CD14-positive monocyte (primary cell): ENCODE measurements around the gene MAX. TPM values are rescaled to one million over a fixed set of nuclear protein-coding genes. Genes with fewer than 3 reads are reported as not detected.

Experiments
- DNase-seq, 3 donors: peaks; one replicate each; pipeline ENCODE4 v3.0.0-alpha.2; 2011 to 2022
- H2AFZ ChIP-seq: 2 replicates; pipeline ENCODE4 v1.6.0; 2012; ENCODE audit warnings: mild to moderate bottlenecking, low read depth, low read length, inconsistent platforms; ENCODE audit not compliant: insufficient read depth, poor library complexity, severe bottlenecking
- H3K27ac ChIP-seq, 2 donors: 1 replicate in 1 of 2; 2 replicates in 1 of 2; pipeline ENCODE4 v1.5.1; 2012 to 2013; ENCODE audit warnings: low read length in 2 of 2, control low read depth in 1 of 2, inconsistent platforms in 1 of 2, low read depth in 1 of 2, mild to moderate bottlenecking in 1 of 2
- H3K27me3 ChIP-seq, 2 donors: one replicate each; pipeline versions ENCODE4 v1.6.0 to v1.6.1; 2011 to 2013; ENCODE audit warnings: low read length in 2 of 2; ENCODE audit not compliant: control insufficient read depth in 2 of 2, insufficient read depth in 2 of 2
- H3K36me3 ChIP-seq, 2 donors: replicated peaks in 1 of 2; 1 replicate in 1 of 2; 2 replicates in 1 of 2; pipeline versions ENCODE4 v1.5.1 to v1.6.1; 2012 to 2013; ENCODE audit warnings: low read length in 2 of 2, control low read depth in 1 of 2, inconsistent platforms in 1 of 2, mild to moderate bottlenecking in 1 of 2; ENCODE audit not compliant: insufficient read depth in 2 of 2, control insufficient read depth in 1 of 2
- H3K4me1 ChIP-seq, 2 donors: 1 replicate in 1 of 2; 2 replicates in 1 of 2; pipeline versions ENCODE4 v1.5.1 to v1.6.1; 2012 to 2013; ENCODE audit warnings: low read length in 2 of 2, control low read depth in 1 of 2, inconsistent platforms in 1 of 2, mild to moderate bottlenecking in 1 of 2, moderate library complexity in 1 of 2; ENCODE audit not compliant: insufficient read depth in 2 of 2, control insufficient read depth in 1 of 2
- H3K4me2 ChIP-seq: replicated peaks from 2 replicates; pipeline ENCODE3; 2012; ENCODE audit warnings: low read length, moderate library complexity, mild to moderate bottlenecking; ENCODE audit not compliant: poor library complexity, severe bottlenecking; ENCODE audit errors: extremely low read depth
- H3K4me3 ChIP-seq, 3 experiments: fragments of 200-600 bp in 1 of 3; sonication (generic) in 1 of 3; replicated peaks in 1 of 3; 1 replicate in 2 of 3; 2 replicates in 1 of 3; pipeline ENCODE4 v1.5.1; 2011 to 2013; ENCODE audit warnings: low read length in 3 of 3, mild to moderate bottlenecking in 3 of 3, control low read depth in 2 of 3, low read depth in 2 of 3, inconsistent platforms in 1 of 3, moderate library complexity in 1 of 3
- H3K79me2 ChIP-seq: 2 replicates; pipeline ENCODE4 v1.6.0; 2012; ENCODE audit warnings: mild to moderate bottlenecking, control low read depth, inconsistent platforms, low read length, moderate library complexity; ENCODE audit not compliant: insufficient read depth
- H3K9ac ChIP-seq: 2 replicates; pipeline ENCODE4 v1.6.0; 2017; ENCODE audit warnings: low read length, mild to moderate bottlenecking; ENCODE audit not compliant: insufficient read depth, poor library complexity, severe bottlenecking
- H3K9me3 ChIP-seq, 2 donors: replicated peaks in 1 of 2; 1 replicate in 1 of 2; 2 replicates in 1 of 2; pipeline versions ENCODE4 v1.5.1 to v1.6.1; 2012 to 2013; ENCODE audit warnings: low read length in 2 of 2, control low read depth in 1 of 2; ENCODE audit not compliant: control insufficient read depth in 1 of 2, insufficient read depth in 1 of 2
- H4K20me1 ChIP-seq: 2 replicates; pipeline ENCODE4 v1.6.0; 2012; ENCODE audit warnings: mild to moderate bottlenecking, low read length, control low read depth, moderate library complexity; ENCODE audit not compliant: insufficient read depth
- H3K27ac Mint-ChIP-seq, 7 donors: one replicate each; pipeline ENCODE4 v1.8.0; 2020; ENCODE audit warnings: mild to moderate bottlenecking in 7 of 7, mixed read lengths in 7 of 7, moderate library complexity in 6 of 7, inconsistent platforms in 2 of 7
- H3K27me3 Mint-ChIP-seq, 3 donors: one replicate each; pipeline ENCODE4 v1.8.0; 2021 to 2022; ENCODE audit warnings: low read depth in 3 of 3, mild to moderate bottlenecking in 3 of 3, mixed read lengths in 3 of 3, moderate library complexity in 3 of 3, inconsistent platforms in 1 of 3
- H3K36me3 Mint-ChIP-seq, 2 donors: one replicate each; pipeline ENCODE4 v1.8.0; 2020; ENCODE audit warnings: mixed read lengths in 2 of 2, inconsistent platforms in 1 of 2, mild to moderate bottlenecking in 1 of 2
- H3K4me1 Mint-ChIP-seq: one replicate; pipeline ENCODE4 v1.8.0; 2020; ENCODE audit warnings: mild to moderate bottlenecking, mixed read lengths
- H3K4me3 Mint-ChIP-seq, 2 donors: one replicate each; pipeline ENCODE4 v1.8.0; 2020; ENCODE audit warnings: mild to moderate bottlenecking in 2 of 2, mixed read lengths in 2 of 2, moderate library complexity in 1 of 2
- H3K9me3 Mint-ChIP-seq, 7 donors: one replicate each; pipeline ENCODE4 v1.8.0; 2020 to 2022; ENCODE audit warnings: mixed read lengths in 7 of 7, mild to moderate bottlenecking in 6 of 7, moderate library complexity in 6 of 7, inconsistent platforms in 2 of 7
- CTCF ChIP-seq: fragments of 200-600 bp; IDR thresholded peaks from one replicate; pipeline ENCODE4 v1.8.0; 2022; ENCODE audit warnings: antibody characterized with exemption, mild to moderate bottlenecking
- WGBS: methylation state at CpG from one replicate; pipeline ENCODE4 v1.1.5; 2013; ENCODE audit warnings: missing lambda C conversion rate; ENCODE audit not compliant: insufficient coverage; 5-methylcytosine and 5-hydroxymethylcytosine counted together
- intact Hi-C, 2 donors: fragments of 100-400 bp; cut with micrococcal nuclease; formaldehyde crosslinking; loops; one replicate each; pipeline versions ENCODE4 v1.15.0 to v1.15.1; 2023
- polyA plus RNA-seq, 3 donors: library from polyadenylated mRNA; depleted of rRNA in 1 of 3; unstranded in 2 of 3; stranded (reverse) in 1 of 3; fragments of 300-500 nt in 2 of 3; fragments of >200 nt in 1 of 3; fragmentation: Illumina TruSeq in 2 of 3; gene quantifications; 1 replicate in 2 of 3; 2 replicates in 1 of 3; pipeline ENCODE4 v1.2.3, GENCODE V29; 2012 to 2021

MAX gene
- polyA plus RNA-seq, 3 donors, result 78.2 to 87.0 (median 81.5) TPM

- peaks cover 0 to 3% (median 0%) of the 10 kb centered on the region in 7 donors for H3K9me3 Mint-ChIP-seq
- no peak overlapping the region for H3K27ac ChIP-seq
- H3K4me1 Mint-ChIP-seq, result no peaks in the 10 kb centered on the region
- WGBS, result 100% methylated on average over 3 of the region's 8 CpGs
- no peaks in the 10 kb centered on the region for H3K4me1 ChIP-seq
- DNase-seq, result no peak
- TF ChIP-seq CTCF, result no peak
- H3K36me3 Mint-ChIP-seq, result no peaks in the 10 kb centered on the region
- intact Hi-C loops, result no loop called here
- H3K4me3 Mint-ChIP-seq, result no peak overlapping the region
- peak overlapping the region in 1 of 7 donors; percentile 31 for H3K27ac Mint-ChIP-seq
- no peak overlapping the region for H3K4me3 ChIP-seq
- no peaks in the 10 kb centered on the region for H3K79me2 ChIP-seq
- peaks cover 0 to 14% (median 2%) of the 10 kb centered on the region in 3 donors for H3K27me3 Mint-ChIP-seq
- no peaks in the 10 kb centered on the region for H4K20me1 ChIP-seq
- no peaks in the 10 kb centered on the region for H3K36me3 ChIP-seq
- H3K27me3 ChIP-seq, result no peaks in the 10 kb centered on the region
- H3K4me2 ChIP-seq, result no peak overlapping the region
- H3K9me3 ChIP-seq, result no peaks in the 10 kb centered on the region
- H3K9ac ChIP-seq, result no peak overlapping the region
- H2AFZ ChIP-seq, result no peak overlapping the region
These were observed 41.9 kb upstream of the MAX start for GRCh38 chr14:65144170-65144569.

- no peaks in the 10 kb centered on the region for H3K36me3 Mint-ChIP-seq
- H3K9me3 ChIP-seq, result no peaks in the 10 kb centered on the region
- H3K79me2 ChIP-seq, result no peaks in the 10 kb centered on the region
- 100% methylated on average over 2 of the region's 8 CpGs for WGBS
- H3K36me3 ChIP-seq, result no peaks in the 10 kb centered on the region
- H3K27ac Mint-ChIP-seq, result peak overlapping the region in 1 of 7 donors; percentile 57
- H3K4me3 Mint-ChIP-seq, result no peak overlapping the region
- H3K4me3 ChIP-seq, result no peak overlapping the region
- H3K4me1 ChIP-seq, result no peaks in the 10 kb centered on the region
- H3K27me3 Mint-ChIP-seq, result peaks cover 0 to 15% (median 2%) of the 10 kb centered on the region in 3 donors
- no peak overlapping the region for H2AFZ ChIP-seq
- intact Hi-C loops, result no loop called here
- DNase-seq, result no peak
- H3K4me1 Mint-ChIP-seq, result no peaks in the 10 kb centered on the region
- H3K27ac ChIP-seq, result no peak overlapping the region
- no peak for TF ChIP-seq CTCF
- H3K4me2 ChIP-seq, result no peak overlapping the region
- H3K9me3 Mint-ChIP-seq, result peaks cover 0 to 1% (median 0%) of the 10 kb centered on the region in 7 donors
- H4K20me1 ChIP-seq, result no peaks in the 10 kb centered on the region
- H3K27me3 ChIP-seq, result no peaks in the 10 kb centered on the region
- no peak overlapping the region for H3K9ac ChIP-seq
These were observed 40.8 kb upstream of the MAX start for GRCh38 chr14:65142914-65143625.
